GM18868 (cell line): ENCODE data around the gene ZNF264.
"Not testable (repeated sequence)": the region's sequence is repeated elsewhere in the genome, so short reads cannot be mapped to it uniquely, and the experiment has no call there.

Experiments used
- ATAC-seq: cut with Tn5 transposase; IDR thresholded peaks from one replicate; pipeline ENCODE4 v1.9.1; 2021; ENCODE audit warnings: mild to moderate bottlenecking, moderate library complexity; ENCODE audit not compliant: unreplicated experiment

Gene ZNF264

GRCh38 chr19:57244513-57244912 is 53.2 kb downstream of the ZNF264 start:
- no peak for ATAC-seq

GRCh38 chr19:57245066-57245465 is 53.8 kb downstream of the ZNF264 start:
- ATAC-seq = no peak

- ATAC-seq = no peak
These were observed 54.7 kb downstream of the ZNF264 start for GRCh38 chr19:57245959-57246358.

- no peak for ATAC-seq
These were observed 57.3 kb downstream of the ZNF264 start for GRCh38 chr19:57248646-57249045.

GRCh38 chr19:57249329-57249728 is 58.0 kb downstream of the ZNF264 start:
- no peak for ATAC-seq

- not testable (repeated sequence) for ATAC-seq
These were observed 62.5 kb downstream of the ZNF264 start for GRCh38 chr19:57253767-57254166.

- no peak for ATAC-seq
These were observed 70.7 kb downstream of the ZNF264 start for GRCh38 chr19:57262044-57262443.

GRCh38 chr19:57263244-57263741 is 72.0 kb downstream of the ZNF264 start:
- no peak for ATAC-seq

- no peak for ATAC-seq
These were observed 76.0 kb downstream of the ZNF264 start for GRCh38 chr19:57267291-57267690.

GRCh38 chr19:57269515-57270250 is 78.4 kb downstream of the ZNF264 start:
- ATAC-seq = no peak

GRCh38 chr19:57271280-57271679 is 80.0 kb downstream of the ZNF264 start:
- ATAC-seq = no peak
